HepG2 (cell line): ENCODE results near the gene THOP1. TPM values are rescaled to one million over a fixed set of nuclear protein-coding genes. Genes with fewer than 3 reads are reported as not detected.

Experiments used
- GATAD2A ChIP-seq: IDR thresholded peaks from 2 replicates; pipeline ENCODE4 v1.6.1; 2016
- MTA3 ChIP-seq: sonication (generic); formaldehyde crosslinking; IDR thresholded peaks from 2 replicates; pipeline ENCODE4 v1.4.0; 2020; ENCODE audit warnings: missing genetic modification reagents
- PHB2 ChIP-seq: fragments of 450-650 bp; IDR thresholded peaks from 2 replicates; pipeline ENCODE4 v1.6.1; 2018; ENCODE audit not compliant: partially characterized antibody
- ZNF3 ChIP-seq: IDR thresholded peaks from 2 replicates; pipeline ENCODE4 v1.7.0; 2017; ENCODE audit warnings: inconsistent platforms
- ZNF430 ChIP-seq: sonication (generic); formaldehyde crosslinking; IDR thresholded peaks from 2 replicates; pipeline ENCODE4 v1.9.0; 2021; ENCODE audit warnings: mild to moderate bottlenecking, missing genetic modification reagents
- ZNF580 ChIP-seq: IDR thresholded peaks from 2 replicates; pipeline ENCODE4 v1.6.1; 2016; ENCODE audit warnings: low read depth, borderline replicate concordance
- ZNF703 ChIP-seq: sonication (generic); formaldehyde crosslinking; IDR thresholded peaks from 2 replicates; pipeline ENCODE4 v1.5.1; 2020; ENCODE audit warnings: missing genetic modification reagents, mild to moderate bottlenecking, moderate library complexity, borderline replicate concordance
- ZNF766 ChIP-seq: sonication (generic); formaldehyde crosslinking; IDR thresholded peaks from 2 replicates; pipeline ENCODE4 v1.5.0; 2020; ENCODE audit warnings: missing genetic modification reagents, borderline replicate concordance
- polyA plus RNA-seq, 8 experiments: library from polyadenylated mRNA; depleted of rRNA in 3 of 8; stranded (reverse) in 7 of 8; unstranded in 1 of 8; fragments of >200 nt; fragmentation: Illumina TruSeq in 4 of 8; extraction: Trizol in 4 of 8; gene quantifications; 2 replicates each; pipeline versions ENCODE4 v1.2.1 to v1.2.3, GENCODE V29; 2011 to 2016; ENCODE audit warnings: low read depth in 4 of 8, missing spikeins in 1 of 8, mixed read lengths in 1 of 8; ENCODE audit not compliant: insufficient read depth in 1 of 8
- total RNA-seq, 5 experiments: library from RNA; depleted of rRNA; stranded (reverse); fragments of >200 nt; fragmentation: Illumina TruSeq; extraction: Trizol; gene quantifications; 2 replicates each; pipeline ENCODE4 v1.2.3, GENCODE V29; 2016; ENCODE audit warnings: low read depth in 1 of 5
- TF ChIP-seq, protein P1 (sequence below): sonication (generic); formaldehyde crosslinking; IDR thresholded peaks from 2 replicates; pipeline ENCODE4 v1.9.0; 2021; ENCODE audit warnings: missing genetic modification reagents, borderline replicate concordance
- TF ChIP-seq, protein P2 (sequence below): sonication (generic); formaldehyde crosslinking; IDR thresholded peaks from 2 replicates; pipeline ENCODE4 v1.4.0; 2020; ENCODE audit warnings: mild to moderate bottlenecking, missing genetic modification reagents
- TF ChIP-seq, protein P3 (sequence below): IDR thresholded peaks from 2 replicates; pipeline ENCODE4 v1.6.1; 2012; ENCODE audit warnings: low read length, improper control_type of control experiment
- TF ChIP-seq, protein P4 (sequence below): sonication (generic); formaldehyde crosslinking; conservative IDR thresholded peaks from 2 replicates; pipeline ENCODE4 v1.4.0; 2020; ENCODE audit warnings: missing genetic modification reagents
- TF ChIP-seq, protein P5 (sequence below): sonication (generic); formaldehyde crosslinking; IDR thresholded peaks from 2 replicates; pipeline ENCODE4 v1.4.0; 2020; ENCODE audit warnings: missing genetic modification reagents

The THOP1 gene
- total and polyA plus RNA-seq, 2 of the 13 experiments (the other 11 are each of a cell fraction or from before 2014, with no cell fraction given), result 74.4 to 116 TPM

DNA sequence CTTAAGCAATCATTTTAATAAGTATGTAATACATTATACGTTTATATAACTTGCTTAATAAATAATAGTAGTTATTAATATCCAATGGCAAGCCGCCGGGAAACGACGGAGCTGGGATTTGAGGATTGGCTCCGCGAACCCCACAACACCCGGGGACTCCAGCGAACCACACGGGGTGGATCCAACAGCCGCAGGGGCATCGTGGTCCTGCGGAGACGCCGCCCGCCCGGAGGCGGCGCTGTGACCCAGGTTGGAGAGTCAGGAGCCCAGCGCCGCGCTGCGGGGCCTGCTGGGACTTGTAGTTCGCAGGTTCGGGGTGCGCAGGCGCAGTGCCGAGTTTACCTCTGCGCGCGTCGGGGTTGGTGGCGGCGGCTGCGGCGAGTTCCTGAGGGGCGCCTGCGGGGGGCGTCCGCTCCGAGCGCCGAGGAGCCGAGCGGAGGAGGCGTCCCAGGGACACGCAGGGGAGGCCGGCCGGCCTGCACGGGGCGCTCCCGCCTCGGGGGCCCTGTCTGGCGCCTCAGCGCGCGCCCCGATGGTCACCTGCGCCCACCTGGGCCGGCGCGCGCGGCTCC lies 34.3 kb downstream of the THOP1 start, which contains the start of gene ZNF554 (continued):
- TF ChIP-seq ZNF580 (CRISPR knock-in tag), result peak; percentile 72; the same call in 1 of the 2 replicates
- TF ChIP-seq, protein P1, sequence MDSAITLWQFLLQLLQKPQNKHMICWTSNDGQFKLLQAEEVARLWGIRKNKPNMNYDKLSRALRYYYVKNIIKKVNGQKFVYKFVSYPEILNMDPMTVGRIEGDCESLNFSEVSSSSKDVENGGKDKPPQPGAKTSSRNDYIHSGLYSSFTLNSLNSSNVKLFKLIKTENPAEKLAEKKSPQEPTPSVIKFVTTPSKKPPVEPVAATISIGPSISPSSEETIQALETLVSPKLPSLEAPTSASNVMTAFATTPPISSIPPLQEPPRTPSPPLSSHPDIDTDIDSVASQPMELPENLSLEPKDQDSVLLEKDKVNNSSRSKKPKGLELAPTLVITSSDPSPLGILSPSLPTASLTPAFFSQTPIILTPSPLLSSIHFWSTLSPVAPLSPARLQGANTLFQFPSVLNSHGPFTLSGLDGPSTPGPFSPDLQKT (CRISPR knock-in tag), result no peak
- TF ChIP-seq MTA3 (CRISPR knock-in tag), result no peak
- TF ChIP-seq PHB2, result no peak
- TF ChIP-seq GATAD2A (CRISPR knock-in tag), result peak; percentile 79
- no peak for TF ChIP-seq ZNF766 (CRISPR knock-in tag)
- TF ChIP-seq, protein P2, sequence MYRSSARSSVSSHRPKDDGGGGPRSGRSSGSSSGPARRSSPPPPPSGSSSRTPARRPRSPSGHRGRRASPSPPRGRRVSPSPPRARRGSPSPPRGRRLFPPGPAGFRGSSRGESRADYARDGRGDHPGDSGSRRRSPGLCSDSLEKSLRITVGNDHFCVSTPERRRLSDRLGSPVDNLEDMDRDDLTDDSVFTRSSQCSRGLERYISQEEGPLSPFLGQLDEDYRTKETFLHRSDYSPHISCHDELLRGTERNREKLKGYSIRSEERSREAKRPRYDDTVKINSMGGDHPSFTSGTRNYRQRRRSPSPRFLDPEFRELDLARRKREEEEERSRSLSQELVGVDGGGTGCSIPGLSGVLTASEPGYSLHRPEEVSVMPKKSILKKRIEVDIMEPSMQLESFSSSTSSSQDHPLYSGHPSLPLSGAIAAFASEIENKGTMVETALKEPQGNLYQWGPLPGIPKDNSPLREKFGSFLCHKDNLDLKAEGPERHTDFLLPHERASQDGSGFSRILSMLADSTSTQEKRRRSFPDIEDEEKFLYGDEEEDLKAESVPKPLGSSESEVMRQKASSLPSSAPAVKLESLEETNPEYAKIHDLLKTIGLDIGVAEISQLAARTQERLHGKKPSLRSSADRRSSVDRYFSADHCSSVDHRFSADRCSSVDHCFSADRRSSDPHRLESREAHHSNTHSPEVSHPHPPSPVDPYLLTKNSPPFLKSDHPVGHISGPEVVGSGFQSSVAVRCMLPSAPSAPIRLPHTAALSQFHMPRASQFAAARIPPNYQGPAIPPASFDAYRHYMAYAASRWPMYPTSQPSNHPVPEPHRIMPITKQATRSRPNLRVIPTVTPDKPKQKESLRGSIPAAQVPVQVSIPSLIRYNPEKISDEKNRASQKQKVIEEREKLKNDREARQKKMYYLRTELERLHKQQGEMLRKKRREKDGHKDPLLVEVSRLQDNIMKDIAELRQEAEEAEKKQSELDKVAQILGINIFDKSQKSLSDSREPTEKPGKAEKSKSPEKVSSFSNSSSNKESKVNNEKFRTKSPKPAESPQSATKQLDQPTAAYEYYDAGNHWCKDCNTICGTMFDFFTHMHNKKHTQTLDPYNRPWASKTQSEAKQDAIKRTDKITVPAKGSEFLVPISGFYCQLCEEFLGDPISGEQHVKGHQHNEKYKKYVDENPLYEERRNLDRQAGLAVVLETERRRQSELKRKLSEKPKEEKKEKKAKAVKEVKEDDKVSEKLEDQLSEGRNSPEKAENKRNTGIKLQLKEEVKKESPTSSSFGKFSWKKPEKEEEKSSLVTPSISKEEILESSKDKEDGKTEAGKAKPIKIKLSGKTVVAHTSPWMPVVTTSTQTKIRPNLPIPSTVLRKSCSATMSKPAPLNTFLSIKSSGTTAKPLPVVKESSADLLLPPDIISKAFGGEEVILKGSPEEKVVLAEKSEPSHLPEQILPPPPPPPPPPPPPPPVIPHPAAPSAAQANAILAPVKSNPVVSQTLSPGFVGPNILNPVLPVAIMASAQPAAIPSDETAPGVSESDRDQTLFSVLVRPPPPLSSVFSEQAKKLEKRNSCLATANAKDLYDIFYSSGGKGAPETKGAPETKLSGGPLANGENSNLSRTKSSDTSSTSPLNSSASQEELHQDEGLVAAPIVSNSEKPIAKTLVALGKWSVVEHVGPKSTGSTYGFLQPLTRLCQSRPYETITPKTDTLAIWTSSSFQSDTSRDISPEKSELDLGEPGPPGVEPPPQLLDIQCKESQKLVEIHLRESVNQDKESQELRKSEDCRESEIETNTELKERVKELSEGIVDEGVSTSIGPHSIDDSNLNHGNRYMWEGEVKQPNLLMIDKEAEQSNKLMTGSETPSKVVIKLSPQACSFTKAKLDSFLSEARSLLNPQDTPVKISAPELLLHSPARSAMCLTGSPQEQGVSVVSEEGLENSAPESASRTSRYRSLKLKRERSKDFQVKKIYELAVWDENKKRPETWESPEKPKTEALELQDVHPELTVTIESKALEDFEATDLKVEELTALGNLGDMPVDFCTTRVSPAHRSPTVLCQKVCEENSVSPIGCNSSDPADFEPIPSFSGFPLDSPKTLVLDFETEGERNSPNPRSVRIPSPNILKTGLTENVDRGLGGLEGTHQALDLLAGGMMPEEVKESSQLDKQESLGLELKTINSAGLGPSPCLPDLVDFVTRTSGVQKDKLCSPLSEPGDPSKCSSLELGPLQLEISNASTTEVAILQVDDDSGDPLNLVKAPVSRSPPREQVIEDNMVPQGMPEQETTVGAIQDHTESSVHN (CRISPR knock-in tag), result peak; percentile 63
- TF ChIP-seq, protein P3, sequence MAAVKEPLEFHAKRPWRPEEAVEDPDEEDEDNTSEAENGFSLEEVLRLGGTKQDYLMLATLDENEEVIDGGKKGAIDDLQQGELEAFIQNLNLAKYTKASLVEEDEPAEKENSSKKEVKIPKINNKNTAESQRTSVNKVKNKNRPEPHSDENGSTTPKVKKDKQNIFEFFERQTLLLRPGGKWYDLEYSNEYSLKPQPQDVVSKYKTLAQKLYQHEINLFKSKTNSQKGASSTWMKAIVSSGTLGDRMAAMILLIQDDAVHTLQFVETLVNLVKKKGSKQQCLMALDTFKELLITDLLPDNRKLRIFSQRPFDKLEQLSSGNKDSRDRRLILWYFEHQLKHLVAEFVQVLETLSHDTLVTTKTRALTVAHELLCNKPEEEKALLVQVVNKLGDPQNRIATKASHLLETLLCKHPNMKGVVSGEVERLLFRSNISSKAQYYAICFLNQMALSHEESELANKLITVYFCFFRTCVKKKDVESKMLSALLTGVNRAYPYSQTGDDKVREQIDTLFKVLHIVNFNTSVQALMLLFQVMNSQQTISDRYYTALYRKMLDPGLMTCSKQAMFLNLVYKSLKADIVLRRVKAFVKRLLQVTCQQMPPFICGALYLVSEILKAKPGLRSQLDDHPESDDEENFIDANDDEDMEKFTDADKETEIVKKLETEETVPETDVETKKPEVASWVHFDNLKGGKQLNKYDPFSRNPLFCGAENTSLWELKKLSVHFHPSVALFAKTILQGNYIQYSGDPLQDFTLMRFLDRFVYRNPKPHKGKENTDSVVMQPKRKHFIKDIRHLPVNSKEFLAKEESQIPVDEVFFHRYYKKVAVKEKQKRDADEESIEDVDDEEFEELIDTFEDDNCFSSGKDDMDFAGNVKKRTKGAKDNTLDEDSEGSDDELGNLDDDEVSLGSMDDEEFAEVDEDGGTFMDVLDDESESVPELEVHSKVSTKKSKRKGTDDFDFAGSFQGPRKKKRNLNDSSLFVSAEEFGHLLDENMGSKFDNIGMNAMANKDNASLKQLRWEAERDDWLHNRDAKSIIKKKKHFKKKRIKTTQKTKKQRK, result no peak
- TF ChIP-seq, protein P4, sequence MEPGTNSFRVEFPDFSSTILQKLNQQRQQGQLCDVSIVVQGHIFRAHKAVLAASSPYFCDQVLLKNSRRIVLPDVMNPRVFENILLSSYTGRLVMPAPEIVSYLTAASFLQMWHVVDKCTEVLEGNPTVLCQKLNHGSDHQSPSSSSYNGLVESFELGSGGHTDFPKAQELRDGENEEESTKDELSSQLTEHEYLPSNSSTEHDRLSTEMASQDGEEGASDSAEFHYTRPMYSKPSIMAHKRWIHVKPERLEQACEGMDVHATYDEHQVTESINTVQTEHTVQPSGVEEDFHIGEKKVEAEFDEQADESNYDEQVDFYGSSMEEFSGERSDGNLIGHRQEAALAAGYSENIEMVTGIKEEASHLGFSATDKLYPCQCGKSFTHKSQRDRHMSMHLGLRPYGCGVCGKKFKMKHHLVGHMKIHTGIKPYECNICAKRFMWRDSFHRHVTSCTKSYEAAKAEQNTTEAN, result no peak; the same call in 1 of the 2 replicates
- no peak for TF ChIP-seq ZNF703 (CRISPR knock-in tag)
- TF ChIP-seq, protein P5, sequence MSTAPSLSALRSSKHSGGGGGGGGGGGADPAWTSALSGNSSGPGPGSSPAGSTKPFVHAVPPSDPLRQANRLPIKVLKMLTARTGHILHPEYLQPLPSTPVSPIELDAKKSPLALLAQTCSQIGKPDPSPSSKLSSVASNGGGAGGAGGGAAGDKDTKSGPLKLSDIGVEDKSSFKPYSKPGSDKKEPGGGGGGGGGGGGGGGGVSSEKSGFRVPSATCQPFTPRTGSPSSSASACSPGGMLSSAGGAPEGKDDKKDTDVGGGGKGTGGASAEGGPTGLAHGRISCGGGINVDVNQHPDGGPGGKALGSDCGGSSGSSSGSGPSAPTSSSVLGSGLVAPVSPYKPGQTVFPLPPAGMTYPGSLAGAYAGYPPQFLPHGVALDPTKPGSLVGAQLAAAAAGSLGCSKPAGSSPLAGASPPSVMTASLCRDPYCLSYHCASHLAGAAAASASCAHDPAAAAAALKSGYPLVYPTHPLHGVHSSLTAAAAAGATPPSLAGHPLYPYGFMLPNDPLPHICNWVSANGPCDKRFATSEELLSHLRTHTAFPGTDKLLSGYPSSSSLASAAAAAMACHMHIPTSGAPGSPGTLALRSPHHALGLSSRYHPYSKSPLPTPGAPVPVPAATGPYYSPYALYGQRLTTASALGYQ (CRISPR knock-in tag), result peak; percentile 79
- TF ChIP-seq ZNF3 (CRISPR knock-in tag), result no peak
- peak; percentile 91 for TF ChIP-seq ZNF430 (CRISPR knock-in tag)
